NOMO-1 treated with DMSO at 0.1 percent for 48 hours (cell line): ENCODE results near the gene PRPF39.
"Not testable (repeated sequence)": the region's sequence is repeated elsewhere in the genome, so short reads cannot be mapped to it uniquely, and the experiment has no call there.

Experiments
- DNase-seq: peaks from one replicate; lab custom pipeline; 2025; ENCODE audit not compliant: unreplicated experiment; lab: John Stamatoyannopoulos, UW

The PRPF39 gene

GRCh38 chr14:45083976-45084722 lies at the start of gene PRPF39:
Gene PRPF39, plus strand, starts transcription at chr14:45084116. Its CDS starts 11,124 bp downstream, at chr14:45095240.
- DNase-seq = peak; percentile 85

GRCh38 chr14:45034730-45035129 lies 49.2 kb upstream of the PRPF39 start:
- no peak for DNase-seq

GRCh38 chr14:45038256-45038655 lies 45.7 kb upstream of the PRPF39 start:
- no peak for DNase-seq

GRCh38 chr14:45038865-45039264 lies 45.1 kb upstream of the PRPF39 start:
- no peak for DNase-seq

- DNase-seq = no peak
Observed at GRCh38 chr14:45039390-45039789, 44.5 kb upstream of the PRPF39 start.

- DNase-seq = no peak
Observed at GRCh38 chr14:45041641-45042040, 42.3 kb upstream of the PRPF39 start.

- DNase-seq = no peak
Observed at GRCh38 chr14:45044638-45045037, 39.3 kb upstream of the PRPF39 start.

- DNase-seq = no peak
Observed at GRCh38 chr14:45048385-45048784, 35.5 kb upstream of the PRPF39 start.

- no peak for DNase-seq
Observed at GRCh38 chr14:45051180-45051579, 32.7 kb upstream of the PRPF39 start.

- no peak for DNase-seq
Observed at GRCh38 chr14:45051896-45052295, 32.0 kb upstream of the PRPF39 start.

- no peak for DNase-seq
Observed at GRCh38 chr14:45057349-45057748, 26.6 kb upstream of the PRPF39 start.

- DNase-seq = no peak
Observed at GRCh38 chr14:45057881-45058364, 26.0 kb upstream of the PRPF39 start.

- DNase-seq = no peak
Observed at GRCh38 chr14:45060551-45060950, 23.4 kb upstream of the PRPF39 start.

- no peak for DNase-seq
Observed at GRCh38 chr14:45065540-45065939, 18.4 kb upstream of the PRPF39 start.

- no peak for DNase-seq
Observed at GRCh38 chr14:45065956-45066355, 18.0 kb upstream of the PRPF39 start.

GRCh38 chr14:45066667-45067066 lies 17.2 kb upstream of the PRPF39 start:
- DNase-seq = no peak

GRCh38 chr14:45068396-45068795 lies 15.5 kb upstream of the PRPF39 start:
- DNase-seq = no peak

- no peak for DNase-seq
Observed at GRCh38 chr14:45070215-45070614, 13.7 kb upstream of the PRPF39 start.

- DNase-seq = no peak
Observed at GRCh38 chr14:45072126-45072525, 11.8 kb upstream of the PRPF39 start.

- DNase-seq = no peak
Observed at GRCh38 chr14:45073231-45073879, 10.6 kb upstream of the PRPF39 start.

- DNase-seq = no peak
Observed at GRCh38 chr14:45078323-45078722, 5.6 kb upstream of the PRPF39 start.

- not testable (repeated sequence) for DNase-seq
Observed at GRCh38 chr14:45080416-45080968, 3.4 kb upstream of the PRPF39 start.
